HEK293 (cell line): Measurements from ENCODE around the gene ZNF316.
"Not testable (repeated sequence)": the region's sequence is repeated elsewhere in the genome, so short reads cannot be mapped to it uniquely, and the experiment has no call there.

ENCODE experiments used
- KLF16 ChIP-seq: fragments of 450-650 bp; formaldehyde crosslinking; IDR thresholded peaks from 2 replicates; pipeline ENCODE4 v1.5.1; 2017; ENCODE audit warnings: missing biosample characterization, missing genetic modification characterization
- ZNF280D ChIP-seq: fragments of 450-650 bp; formaldehyde crosslinking; IDR thresholded peaks from 2 replicates; pipeline ENCODE4 v1.5.1; 2016; ENCODE audit warnings: missing biosample characterization, missing genetic modification characterization

GRCh38 chr7:6634971-6635370, 2.1 kb upstream of the ZNF316 start:
- not testable (repeated sequence) for TF ChIP-seq ZNF280D, KLF16 (tag by site-specific recombination)
